Neural progenitor cell (in vitro differentiated cells): Measurements from ENCODE around the gene EDC3. TPM values are rescaled to one million over a fixed set of nuclear protein-coding genes. Genes with fewer than 3 reads are reported as not detected.
"Not testable (repeated sequence)": the region's sequence is repeated elsewhere in the genome, so short reads cannot be mapped to it uniquely, and the experiment has no call there.

Experiments
- DNase-seq: peaks from one replicate; pipeline ENCODE4 v3.0.0-alpha.2; 2016; ENCODE audit warnings: low spot score
- H2AFZ ChIP-seq: fragments of 200-600 bp; sonication (generic); replicated peaks from 2 replicates; pipeline ENCODE4 v1.6.1; 2016; ENCODE audit warnings: antibody characterized with exemption
- H3F3A ChIP-seq: fragments of 200-600 bp; sonication (generic); 2 replicates; pipeline ENCODE4 v1.6.1; 2016; ENCODE audit warnings: antibody characterized with exemption, low read depth
- H3K27ac ChIP-seq: fragments of 200-600 bp; sonication (generic); 2 replicates; pipeline ENCODE4 v1.5.1; 2016; ENCODE audit warnings: mild to moderate bottlenecking
- H3K27me3 ChIP-seq: fragments of 200-600 bp; sonication (generic); 2 replicates; pipeline ENCODE4 v1.6.1; 2016; ENCODE audit warnings: mild to moderate bottlenecking, moderate library complexity
- H3K36me3 ChIP-seq: fragments of 200-600 bp; sonication (generic); 2 replicates; pipeline ENCODE4 v1.5.1; 2016
- H3K4me1 ChIP-seq: fragments of 200-600 bp; sonication (generic); 2 replicates; pipeline ENCODE4 v1.6.1; 2016; ENCODE audit warnings: mixed run types
- H3K4me2 ChIP-seq: fragments of 200-600 bp; sonication (generic); 2 replicates; pipeline ENCODE4 v1.6.1; 2016
- H3K4me3 ChIP-seq: fragments of 200-600 bp; sonication (generic); 2 replicates; pipeline ENCODE4 v1.5.1; 2016
- H3K79me2 ChIP-seq: fragments of 200-600 bp; sonication (generic); 2 replicates; pipeline ENCODE4 v1.6.1; 2016; ENCODE audit warnings: low read depth
- H3K9ac ChIP-seq: fragments of 200-600 bp; sonication (generic); 2 replicates; pipeline ENCODE4 v1.6.1; 2016
- H3K9me3 ChIP-seq: fragments of 200-600 bp; sonication (generic); 2 replicates; pipeline ENCODE4 v1.5.1; 2016; ENCODE audit warnings: low read depth
- H4K20me1 ChIP-seq: fragments of 200-600 bp; sonication (generic); 2 replicates; pipeline ENCODE4 v1.6.1; 2016; ENCODE audit warnings: low read depth
- H3K27ac Mint-ChIP-seq: 3 replicates; pipeline ENCODE4 v1.8.0; 2021; ENCODE audit warnings: mixed read lengths
- H3K27me3 Mint-ChIP-seq: 2 replicates; pipeline ENCODE4 v1.8.0; 2022; ENCODE audit warnings: low read depth, mild to moderate bottlenecking, inconsistent platforms, moderate library complexity, mixed read lengths; ENCODE audit not compliant: insufficient read depth
- H3K36me3 Mint-ChIP-seq: 3 replicates; pipeline ENCODE4 v1.8.0; 2021; ENCODE audit warnings: mixed read lengths
- H3K4me1 Mint-ChIP-seq: 3 replicates; pipeline ENCODE4 v1.8.0; 2021; ENCODE audit warnings: mixed read lengths
- H3K4me3 Mint-ChIP-seq: 3 replicates; pipeline ENCODE4 v1.8.0; 2021; ENCODE audit warnings: mild to moderate bottlenecking, moderate library complexity, mixed read lengths
- H3K9me3 Mint-ChIP-seq: 3 replicates; pipeline ENCODE4 v1.8.0; 2020; ENCODE audit warnings: mixed read lengths
- EZH2 ChIP-seq: fragments of 200-600 bp; sonication (generic); IDR thresholded peaks from 2 replicates; pipeline ENCODE4 v1.6.1; 2017; ENCODE audit warnings: antibody characterized with exemption, mild to moderate bottlenecking, moderate library complexity
- EZH2phosphoT487 ChIP-seq: fragments of 200-600 bp; sonication (generic); IDR thresholded peaks from 2 replicates; pipeline ENCODE4 v1.6.1; 2017; ENCODE audit warnings: antibody characterized with exemption
- total RNA-seq: library from RNA; depleted of rRNA; stranded (reverse); fragments of >200 nt; gene quantifications from 2 replicates; pipeline ENCODE4 v1.2.3, GENCODE V29; 2015; ENCODE audit warnings: low replicate concordance
- TF ChIP-seq, protein P1 (sequence below): fragments of 200-600 bp; sonication (generic); IDR thresholded peaks from 2 replicates; pipeline ENCODE4 v1.5.1; 2017; ENCODE audit warnings: antibody characterized with exemption, mild to moderate bottlenecking

EDC3 gene
- total RNA-seq, 1 donor from 2014 or later: 24.4 TPM

DNA sequence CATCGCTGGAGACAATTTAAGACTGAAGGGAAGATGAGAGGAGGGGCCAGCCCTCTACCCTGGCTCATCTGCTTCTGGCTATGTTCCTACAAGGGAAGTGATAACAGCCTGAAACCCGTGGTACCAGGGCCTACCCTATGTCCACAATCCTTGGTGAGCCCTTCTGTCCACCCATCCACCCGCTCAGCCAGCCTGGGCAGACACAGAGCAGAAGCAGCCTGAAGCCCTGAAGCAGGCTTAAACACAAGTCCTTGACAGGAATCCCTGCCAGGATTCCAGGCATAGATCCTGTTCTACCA, 64.8 kb downstream of the EDC3 start:
- no peaks in the 10 kb centered on the region for H3K79me2 ChIP-seq
- Mint-ChIP-seq H3K4me3 (no peak overlapping the region), H3K27me3 (peaks cover 6% of the 10 kb centered on the region), H3K4me1 (no peaks in the 10 kb centered on the region), H3K36me3 (peaks cover 10% of the 10 kb centered on the region), H3K9me3 (no peaks in the 10 kb centered on the region), H3K27ac (no peak overlapping the region)
- H3K4me1 ChIP-seq: no peaks in the 10 kb centered on the region
- H3K27me3 ChIP-seq: no peaks in the 10 kb centered on the region
- no peak overlapping the region for H3K4me3 ChIP-seq
- peaks cover 56% of the 10 kb centered on the region for H4K20me1 ChIP-seq
- no peak overlapping the region for H3K27ac ChIP-seq
- H3K9ac ChIP-seq: no peak overlapping the region
- H3K4me2 ChIP-seq: no peak overlapping the region
- H3K9me3 ChIP-seq: no peaks in the 10 kb centered on the region
- no peak overlapping the region for H2AFZ ChIP-seq
- TF ChIP-seq EZH2 (no peak), EZH2phosphoT487 (no peak)
- TF ChIP-seq, protein P1, sequence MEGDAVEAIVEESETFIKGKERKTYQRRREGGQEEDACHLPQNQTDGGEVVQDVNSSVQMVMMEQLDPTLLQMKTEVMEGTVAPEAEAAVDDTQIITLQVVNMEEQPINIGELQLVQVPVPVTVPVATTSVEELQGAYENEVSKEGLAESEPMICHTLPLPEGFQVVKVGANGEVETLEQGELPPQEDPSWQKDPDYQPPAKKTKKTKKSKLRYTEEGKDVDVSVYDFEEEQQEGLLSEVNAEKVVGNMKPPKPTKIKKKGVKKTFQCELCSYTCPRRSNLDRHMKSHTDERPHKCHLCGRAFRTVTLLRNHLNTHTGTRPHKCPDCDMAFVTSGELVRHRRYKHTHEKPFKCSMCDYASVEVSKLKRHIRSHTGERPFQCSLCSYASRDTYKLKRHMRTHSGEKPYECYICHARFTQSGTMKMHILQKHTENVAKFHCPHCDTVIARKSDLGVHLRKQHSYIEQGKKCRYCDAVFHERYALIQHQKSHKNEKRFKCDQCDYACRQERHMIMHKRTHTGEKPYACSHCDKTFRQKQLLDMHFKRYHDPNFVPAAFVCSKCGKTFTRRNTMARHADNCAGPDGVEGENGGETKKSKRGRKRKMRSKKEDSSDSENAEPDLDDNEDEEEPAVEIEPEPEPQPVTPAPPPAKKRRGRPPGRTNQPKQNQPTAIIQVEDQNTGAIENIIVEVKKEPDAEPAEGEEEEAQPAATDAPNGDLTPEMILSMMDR: no peak
- H3K36me3 ChIP-seq: peaks cover 5% of the 10 kb centered on the region
- H3F3A ChIP-seq: peaks cover 2% of the 10 kb centered on the region
- no peak for DNase-seq

GRCh38 chr15:74630284-74631086, 65.3 kb downstream of the EDC3 start:
- H4K20me1 ChIP-seq: peaks cover 51% of the 10 kb centered on the region
- Mint-ChIP-seq H3K27ac (no peak overlapping the region), H3K27me3 (peaks cover 8% of the 10 kb centered on the region), H3K4me3 (peak overlapping the region; percentile 46), H3K4me1 (no peaks in the 10 kb centered on the region), H3K9me3 (no peaks in the 10 kb centered on the region), H3K36me3 (peaks cover 15% of the 10 kb centered on the region)
- no peak overlapping the region for H3K9ac ChIP-seq
- peaks cover 5% of the 10 kb centered on the region for H3K36me3 ChIP-seq
- H3K27me3 ChIP-seq: no peaks in the 10 kb centered on the region
- peaks cover 2% of the 10 kb centered on the region for H3F3A ChIP-seq
- no peaks in the 10 kb centered on the region for H3K4me1 ChIP-seq
- H3K4me3 ChIP-seq: no peak overlapping the region
- H3K9me3 ChIP-seq: no peaks in the 10 kb centered on the region
- no peaks in the 10 kb centered on the region for H3K79me2 ChIP-seq
- no peak overlapping the region for H2AFZ ChIP-seq
- no peak for DNase-seq
- H3K27ac ChIP-seq: no peak overlapping the region
- no peak overlapping the region for H3K4me2 ChIP-seq
- no peak for TF ChIP-seq EZH2phosphoT487

GRCh38 chr15:74629696-74630095, 66.1 kb downstream of the EDC3 start:
- not testable (repeated sequence) for H3K36me3 ChIP-seq, H3K79me2 ChIP-seq, H3K27ac Mint-ChIP-seq, H3K4me3 Mint-ChIP-seq, H3F3A ChIP-seq, H3K27ac ChIP-seq, DNase-seq, H3K27me3 Mint-ChIP-seq, H3K4me1 Mint-ChIP-seq, H3K4me3 ChIP-seq, H3K9me3 ChIP-seq, H2AFZ ChIP-seq, H3K4me1 ChIP-seq, H3K9ac ChIP-seq, H3K9me3 Mint-ChIP-seq, H3K27me3 ChIP-seq, H3K4me2 ChIP-seq
- peaks cover 43% of the 10 kb centered on the region for H4K20me1 ChIP-seq
- H3K36me3 Mint-ChIP-seq: peaks cover 17% of the 10 kb centered on the region

GRCh38 chr15:74628949-74629348, 66.9 kb downstream of the EDC3 start:
- no peak for TF ChIP-seq EZH2phosphoT487
- TF ChIP-seq, protein P1: no peak
- no peak for TF ChIP-seq EZH2
- Mint-ChIP-seq H3K27me3 (peaks cover 9% of the 10 kb centered on the region), H3K4me1 (no peaks in the 10 kb centered on the region), H3K4me3 (no peak overlapping the region), H3K36me3 (peaks cover 17% of the 10 kb centered on the region), H3K27ac (peak overlapping the region; percentile 69), H3K9me3 (no peaks in the 10 kb centered on the region)
- Histone ChIP-seq H3K36me3 (no peaks in the 10 kb centered on the region), H3K4me3 (no peak overlapping the region), H4K20me1 (peaks cover 46% of the 10 kb centered on the region), H3F3A (peaks cover 2% of the 10 kb centered on the region), H2AFZ (no peak overlapping the region), H3K4me1 (no peaks in the 10 kb centered on the region), H3K4me2 (no peak overlapping the region), H3K79me2 (no peaks in the 10 kb centered on the region), H3K27me3 (no peaks in the 10 kb centered on the region), H3K9me3 (no peaks in the 10 kb centered on the region), H3K9ac (no peak overlapping the region), H3K27ac (no peak overlapping the region)
- no peak for DNase-seq
